OCI-LY1 (cell line): Measurements from ENCODE around the gene SCAMP3.

Experiments used
- CTCF ChIP-seq: fragments of 200-600 bp; sonication (generic), shearing (Covaris generic); IDR thresholded peaks from 2 replicates; pipeline ENCODE4 v1.5.1; 2017; ENCODE audit warnings: mild to moderate bottlenecking, antibody characterized with exemption, low read length, moderate library complexity, mixed read lengths
- EZH2 ChIP-seq: fragments of 200-600 bp; sonication (generic), shearing (Covaris generic); IDR thresholded peaks from 2 replicates; pipeline ENCODE4 v1.8.0; 2017; ENCODE audit warnings: borderline replicate concordance, mixed run types, mild to moderate bottlenecking, antibody characterized with exemption, low read length, moderate library complexity, mixed read lengths

GRCh38 chr1:155255243-155256007 is 6.7 kb downstream of the SCAMP3 start, which contains the start of gene ENTREP3:
- TF ChIP-seq CTCF (no peak), EZH2 (no peak)
